ENCODE measurements around the gene ARHGEF10L.

ARHGEF10L gene

DNA sequence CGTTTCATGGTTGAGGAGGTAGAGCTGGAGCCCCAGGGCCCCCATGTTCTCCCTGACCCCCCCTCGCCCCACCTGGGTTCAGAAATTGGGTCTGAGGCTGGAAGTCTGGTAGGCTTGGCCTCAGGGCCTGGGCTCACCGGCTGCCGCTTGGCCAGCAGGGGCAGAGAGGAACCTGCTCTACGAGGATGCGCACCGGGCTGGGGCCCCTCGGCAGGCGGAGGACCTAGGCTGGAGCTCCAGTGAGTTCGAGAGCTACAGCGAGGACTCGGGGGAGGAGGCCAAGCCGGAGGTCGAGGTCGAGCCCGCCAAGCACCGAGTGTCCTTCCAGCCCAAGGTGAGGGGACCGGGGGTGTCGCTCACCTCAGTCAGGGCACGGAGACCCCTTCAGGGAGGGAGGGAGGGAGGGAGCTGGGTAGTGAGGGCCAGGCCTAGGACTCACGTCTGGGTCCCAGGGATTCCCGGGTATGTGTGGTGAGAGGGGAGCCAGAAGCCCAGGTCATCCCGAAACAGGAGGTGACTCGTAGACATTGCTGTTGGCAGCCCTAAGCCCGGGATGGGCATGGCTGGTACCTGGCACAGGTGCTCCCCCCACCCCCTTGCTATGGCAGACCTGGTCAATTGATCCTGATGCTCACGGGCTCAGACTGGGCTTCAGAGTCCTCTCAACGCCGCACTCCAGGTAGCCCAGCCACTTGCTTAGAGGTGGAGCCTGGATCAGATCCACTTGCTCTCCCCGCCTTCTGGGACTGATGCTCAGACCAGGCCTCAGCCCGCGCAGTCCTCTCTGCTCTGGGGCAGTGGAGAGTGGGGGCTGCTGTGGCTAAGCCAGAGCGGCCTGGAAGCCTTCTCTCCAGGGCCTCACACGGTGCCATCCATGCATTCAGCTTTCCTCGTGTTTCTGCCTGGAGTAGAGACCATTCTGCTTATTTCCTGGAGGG is 68.4 kb downstream of the ARHGEF10L start:
- in situ Hi-C loops (cut with HindIII; ENCODE audit: low pct_unique_long_range_greater_than_20kb, low sequenced_read_pairs) = no loop called here
- no peak for DNase-seq (ENCODE audit: low read depth in 1 of 2, low spot score in 1 of 2)
- no peak for TF ChIP-seq JUND (IDR thresholded peaks at IDR 0.05; ENCODE audit: low read depth)

DNA sequence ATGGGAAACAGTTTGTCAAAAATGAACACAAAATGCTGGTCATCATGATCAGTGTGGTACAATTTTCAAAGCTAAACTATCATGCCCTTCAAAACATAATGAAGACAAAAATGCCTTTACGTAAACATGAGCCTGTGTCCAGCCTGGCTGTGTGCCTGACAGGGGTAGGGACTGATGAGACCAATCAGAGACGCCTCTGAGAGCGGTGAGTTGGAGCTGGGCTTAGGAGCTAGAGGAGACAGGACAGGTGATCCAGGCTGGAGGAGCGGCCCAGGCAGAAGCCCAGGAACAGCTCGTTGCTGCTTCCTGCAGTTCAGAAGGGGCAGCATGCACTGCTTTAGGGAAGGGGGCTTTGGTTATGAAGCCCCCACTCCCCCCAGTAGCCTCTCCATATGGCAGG is 70.0 kb downstream of the ARHGEF10L start:
- DNase-seq (ENCODE audit: low read depth in 1 of 2, low spot score in 1 of 2) = no peak
- in situ Hi-C loops (cut with HindIII; ENCODE audit: low pct_unique_long_range_greater_than_20kb, low sequenced_read_pairs) = no loop called here
- TF ChIP-seq JUND (IDR thresholded peaks at IDR 0.05; ENCODE audit: low read depth) = no peak

DNA sequence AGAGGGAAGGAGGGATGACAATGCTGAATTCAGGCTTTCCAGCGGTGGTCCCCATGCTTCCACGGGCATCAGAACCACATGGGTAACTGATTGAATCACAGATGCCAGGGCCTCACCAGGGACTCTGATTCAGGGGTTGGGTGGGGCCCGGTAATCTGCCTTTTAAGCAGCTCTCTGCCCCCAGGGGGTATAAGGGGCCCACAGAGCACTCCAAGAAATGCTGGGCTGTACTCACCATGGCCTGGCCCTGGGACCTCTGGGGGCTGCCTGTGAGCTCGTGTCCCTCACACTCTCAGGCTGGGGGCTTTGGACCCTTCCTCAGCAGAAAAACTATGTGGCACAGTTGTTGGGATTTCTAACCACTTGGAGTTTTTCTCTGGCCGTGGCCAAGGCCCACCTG is 70.6 kb downstream of the ARHGEF10L start:
- no peak for DNase-seq (ENCODE audit: low read depth in 1 of 2, low spot score in 1 of 2)
- in situ Hi-C loops (cut with HindIII; ENCODE audit: low pct_unique_long_range_greater_than_20kb, low sequenced_read_pairs) = no loop called here
- no peak for TF ChIP-seq JUND (IDR thresholded peaks at IDR 0.05; ENCODE audit: low read depth)

DNA sequence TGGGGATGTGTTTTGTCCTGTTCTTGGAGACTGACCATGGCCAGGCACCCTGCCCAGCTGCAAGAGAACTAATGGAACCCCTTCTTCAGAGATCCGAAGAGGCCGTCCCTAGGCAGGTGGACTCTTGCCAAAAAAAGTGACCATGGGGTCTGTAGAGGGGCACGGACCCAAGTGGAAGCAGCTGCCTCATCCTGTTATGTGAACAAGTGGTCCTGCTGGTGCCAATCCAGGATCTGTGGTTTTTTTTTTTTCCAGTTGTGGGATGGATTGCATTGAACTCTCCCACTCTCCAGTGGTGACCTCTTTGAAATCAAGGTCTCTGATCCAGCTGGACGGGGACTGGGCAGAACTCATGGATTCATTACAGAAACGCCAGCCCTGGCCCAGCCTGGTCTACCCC is 71.2 kb downstream of the ARHGEF10L start:
- in situ Hi-C loops (cut with HindIII; ENCODE audit: low pct_unique_long_range_greater_than_20kb, low sequenced_read_pairs) = no loop called here
- no peak for TF ChIP-seq JUND (IDR thresholded peaks at IDR 0.05; ENCODE audit: low read depth)
- no peak for DNase-seq (ENCODE audit: low read depth in 1 of 2, low spot score in 1 of 2)

DNA sequence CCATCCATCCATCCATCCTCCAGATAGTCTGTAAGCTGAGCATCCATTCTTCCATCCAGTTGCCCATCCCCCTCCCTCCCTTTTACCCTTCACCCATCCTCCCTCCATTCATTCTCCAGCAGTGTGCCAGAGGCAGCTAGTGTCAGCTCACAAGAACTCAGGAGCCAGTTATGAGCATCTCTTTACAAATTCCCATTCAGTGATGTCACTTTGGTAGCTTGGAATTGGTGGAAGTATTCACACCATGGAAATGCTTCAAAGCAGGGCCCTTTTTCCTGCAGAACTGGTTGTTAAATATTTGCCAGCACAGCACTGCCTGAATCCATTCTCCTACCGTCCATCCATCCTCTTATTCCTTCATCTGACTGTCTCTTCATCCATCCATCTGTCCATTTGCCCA is 72.5 kb downstream of the ARHGEF10L start:
- DNase-seq (ENCODE audit: low read depth in 1 of 2, low spot score in 1 of 2) = peak; percentile 77 to 83
- in situ Hi-C loops (cut with HindIII; ENCODE audit: low pct_unique_long_range_greater_than_20kb, low sequenced_read_pairs) = no loop called here
- no peak for TF ChIP-seq JUND (IDR thresholded peaks at IDR 0.05; ENCODE audit: low read depth)

DNA sequence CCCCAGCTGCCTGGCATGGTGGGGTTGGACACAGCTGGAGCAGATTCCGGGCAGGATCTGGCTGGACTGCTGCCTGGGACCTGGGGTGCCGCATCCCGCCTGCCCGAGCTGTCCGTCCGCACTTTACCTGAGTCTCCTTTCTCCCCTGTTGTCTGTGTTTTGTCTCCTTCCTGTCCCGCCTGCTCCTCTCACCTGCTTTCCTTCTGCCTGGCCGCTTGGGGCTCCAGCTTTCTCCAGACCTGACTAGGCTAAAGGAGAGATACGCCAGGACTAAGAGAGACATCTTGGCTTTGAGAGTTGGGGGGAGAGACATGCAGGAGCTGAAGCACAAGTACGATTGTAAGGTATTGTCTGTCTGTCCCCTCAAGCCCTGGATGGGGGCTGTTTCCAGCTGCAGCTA is 73.3 kb downstream of the ARHGEF10L start:
- in situ Hi-C loops (cut with HindIII; ENCODE audit: low pct_unique_long_range_greater_than_20kb, low sequenced_read_pairs) = no loop called here
- no peak for DNase-seq (ENCODE audit: low read depth in 1 of 2, low spot score in 1 of 2)
- no peak for TF ChIP-seq JUND (IDR thresholded peaks at IDR 0.05; ENCODE audit: low read depth)

DNA sequence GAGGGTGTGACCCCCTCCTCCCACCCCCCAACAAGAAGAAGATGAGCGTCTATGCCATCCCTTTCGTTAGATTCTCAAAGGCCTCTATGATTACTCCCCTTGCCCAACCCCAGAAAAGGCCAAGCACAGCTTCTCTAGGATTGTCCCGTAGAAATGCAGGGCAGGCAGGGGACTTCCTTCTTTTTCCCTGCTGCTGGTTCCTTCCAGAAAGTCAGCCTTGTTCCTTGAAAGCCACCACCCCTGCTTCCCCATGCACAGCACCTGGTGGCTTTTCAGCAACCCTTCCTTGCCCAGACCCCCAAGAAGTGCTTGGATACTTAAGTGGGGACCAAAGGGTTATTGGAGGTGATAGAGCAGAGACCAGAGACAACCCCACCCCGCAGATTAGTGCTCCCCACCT is 75.1 kb downstream of the ARHGEF10L start:
- no peak for TF ChIP-seq JUND (IDR thresholded peaks at IDR 0.05; ENCODE audit: low read depth)
- DNase-seq (ENCODE audit: low read depth in 1 of 2, low spot score in 1 of 2) = no peak
- in situ Hi-C loops (cut with HindIII; ENCODE audit: low pct_unique_long_range_greater_than_20kb, low sequenced_read_pairs) = no loop called here

DNA sequence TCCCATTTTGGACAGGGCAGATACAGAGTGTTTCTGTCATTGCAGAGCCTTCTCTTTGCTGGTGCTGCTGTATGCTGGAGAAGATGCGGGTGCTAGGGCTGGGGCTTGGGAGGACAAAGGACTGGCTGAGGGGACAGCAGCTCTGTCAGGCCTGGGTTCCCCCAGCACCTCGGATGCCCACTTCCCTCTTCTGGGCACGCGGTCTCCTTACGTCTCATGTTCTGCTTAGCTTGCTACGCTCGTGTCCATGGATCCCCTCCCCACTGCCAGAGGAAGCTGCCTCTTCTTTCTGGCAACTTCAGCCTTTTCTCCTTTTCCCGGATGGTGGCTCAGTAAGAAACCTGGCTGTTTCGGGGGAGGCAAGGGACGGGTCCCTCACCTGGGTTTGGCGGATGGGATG is 75.7 kb downstream of the ARHGEF10L start:
- TF ChIP-seq JUND (IDR thresholded peaks at IDR 0.05; ENCODE audit: low read depth) = no peak
- in situ Hi-C loops (cut with HindIII; ENCODE audit: low pct_unique_long_range_greater_than_20kb, low sequenced_read_pairs) = no loop called here
- no peak for DNase-seq (ENCODE audit: low read depth in 1 of 2, low spot score in 1 of 2)

DNA sequence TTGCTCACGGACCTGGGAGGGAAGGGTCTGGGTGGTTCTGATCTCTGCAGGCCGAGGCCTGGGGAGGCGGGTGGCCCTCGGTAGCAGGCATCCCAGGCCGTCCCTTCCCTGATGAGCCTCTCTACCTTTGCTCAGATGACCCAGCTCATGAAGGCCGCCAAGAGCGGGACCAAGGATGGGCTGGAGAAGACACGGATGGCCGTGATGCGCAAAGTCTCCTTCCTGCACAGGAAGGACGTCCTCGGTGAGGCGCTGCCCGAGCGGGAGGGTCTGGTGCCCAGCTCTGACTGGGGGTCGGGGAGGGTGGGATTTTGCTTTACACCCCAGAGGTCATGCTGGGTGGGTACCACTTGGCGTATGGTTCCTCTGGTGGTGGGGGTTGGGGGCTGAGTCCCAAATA is 76.5 kb downstream of the ARHGEF10L start:
- no peak for TF ChIP-seq JUND (IDR thresholded peaks at IDR 0.05; ENCODE audit: low read depth)
- no peak for DNase-seq (ENCODE audit: low read depth in 1 of 2, low spot score in 1 of 2)
- in situ Hi-C loops (cut with HindIII; ENCODE audit: low pct_unique_long_range_greater_than_20kb, low sequenced_read_pairs) = no loop called here

DNA sequence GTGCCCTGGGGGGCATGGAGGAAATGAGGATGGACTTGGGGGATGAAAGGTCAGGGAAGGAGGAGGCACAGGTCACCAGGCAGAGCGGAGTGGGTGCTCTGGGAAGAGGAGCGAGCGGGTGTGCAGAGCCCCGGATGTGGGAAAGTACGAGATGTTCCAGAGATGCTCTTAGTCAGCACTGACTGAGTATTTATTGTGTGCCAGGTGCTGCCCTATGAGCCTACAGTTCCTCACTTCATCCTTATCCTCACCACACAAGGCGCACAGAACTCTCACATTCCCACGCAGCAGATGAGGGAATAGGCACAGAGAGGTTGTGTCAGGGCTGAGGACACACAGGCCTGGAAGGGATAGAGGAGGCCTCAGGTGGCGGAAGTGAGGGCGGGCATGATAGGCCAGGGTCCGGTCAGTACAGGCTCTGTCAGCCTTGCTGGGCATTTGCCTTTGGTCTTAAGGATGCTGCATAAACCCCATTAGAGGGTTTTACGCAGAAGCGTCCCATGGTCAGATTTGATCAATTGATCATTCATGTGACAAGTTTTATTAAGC is 77.3 kb downstream of the ARHGEF10L start:
- no peak for TF ChIP-seq JUND (IDR thresholded peaks at IDR 0.05; ENCODE audit: low read depth)
- no peak for DNase-seq (ENCODE audit: low read depth in 1 of 2, low spot score in 1 of 2)
- in situ Hi-C loops (cut with HindIII; ENCODE audit: low pct_unique_long_range_greater_than_20kb, low sequenced_read_pairs) = no loop called here

DNA sequence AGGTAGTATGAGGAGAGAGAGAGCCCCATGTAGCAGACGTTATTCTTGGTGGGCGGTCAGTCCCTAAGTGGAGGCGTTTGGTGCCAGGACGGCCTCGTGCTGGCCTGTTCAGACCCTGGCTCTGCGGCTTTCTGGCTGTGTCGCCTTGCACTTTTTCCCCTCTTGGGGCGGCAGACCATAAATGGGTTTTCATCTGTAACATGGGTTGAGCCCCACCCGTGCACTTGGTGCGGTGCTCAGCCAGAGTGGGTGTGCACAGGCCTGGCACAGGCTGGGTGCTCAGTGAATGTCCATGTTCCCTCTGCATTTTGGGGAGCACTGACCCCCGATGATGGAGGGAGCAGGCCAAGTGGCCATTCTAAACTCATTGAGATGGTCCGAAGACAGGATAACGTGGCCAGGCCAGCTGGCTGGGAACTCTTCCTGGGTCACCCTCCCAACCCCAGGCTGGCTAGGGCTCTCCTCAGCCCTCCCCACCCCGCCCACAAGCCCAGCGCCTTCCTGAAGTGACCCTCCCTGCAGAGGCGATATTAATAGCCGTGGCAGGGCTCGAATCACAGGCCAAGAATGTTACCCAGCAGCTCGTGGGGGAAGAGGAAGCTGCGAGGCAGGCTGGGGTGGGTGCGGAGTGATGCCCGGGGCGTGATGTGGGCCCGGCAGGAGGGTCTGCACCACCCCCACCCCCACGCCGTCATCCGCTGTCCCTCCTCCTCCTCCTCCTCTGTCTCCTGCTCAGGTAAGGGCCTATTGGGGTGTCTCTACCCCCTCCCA is 78.5 kb downstream of the ARHGEF10L start:
- TF ChIP-seq JUND (IDR thresholded peaks at IDR 0.05; ENCODE audit: low read depth) = no peak
- DNase-seq (ENCODE audit: low read depth in 1 of 2, low spot score in 1 of 2) = no peak
- in situ Hi-C loops (cut with HindIII; ENCODE audit: low pct_unique_long_range_greater_than_20kb, low sequenced_read_pairs) = no loop called here

DNA sequence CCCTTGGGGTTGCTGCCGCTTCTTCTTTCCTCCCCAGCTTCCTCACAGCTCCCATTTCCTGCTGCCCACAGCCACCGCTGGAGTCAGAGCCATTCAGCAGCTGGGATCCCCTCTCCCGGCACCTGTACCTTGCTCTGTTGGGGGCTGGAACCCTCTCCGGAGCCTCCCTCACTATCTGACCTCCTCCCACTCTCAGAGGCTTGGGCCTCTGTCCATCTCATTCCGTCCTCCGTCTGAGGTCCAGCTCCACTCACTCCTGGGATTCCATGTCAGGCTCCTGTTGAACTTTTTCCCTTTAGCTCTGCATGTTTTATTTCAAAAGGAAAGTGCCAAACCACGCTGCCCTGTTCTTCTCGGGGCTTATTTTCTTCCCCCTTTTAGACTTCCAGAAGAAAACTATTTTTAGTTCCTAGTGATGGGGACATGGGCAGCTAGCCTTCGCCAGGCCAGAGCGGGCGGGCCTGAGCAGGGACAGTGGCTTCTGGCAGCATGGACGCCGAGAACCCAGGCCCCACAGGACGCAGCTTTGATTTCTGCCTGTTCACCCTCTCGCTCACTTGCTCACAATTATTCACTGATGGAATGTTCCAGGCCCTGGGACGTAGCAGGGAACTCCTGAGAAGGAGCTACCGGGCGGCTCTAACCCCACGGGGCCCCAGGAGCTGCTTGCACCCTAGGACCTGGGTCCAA is 79.2 kb downstream of the ARHGEF10L start:
- no peak for TF ChIP-seq JUND (IDR thresholded peaks at IDR 0.05; ENCODE audit: low read depth)
- in situ Hi-C loops (cut with HindIII; ENCODE audit: low pct_unique_long_range_greater_than_20kb, low sequenced_read_pairs) = no loop called here

More for the DNA sequence above, 79.2 kb downstream of the ARHGEF10L start:
- no peak for DNase-seq (ENCODE audit: low read depth in 1 of 2, low spot score in 1 of 2)

All from T47D (cell line).